8988T (cell line): ENCODE measurements around the gene MYO18B.

ENCODE experiments used
- DNase-seq: peaks from one replicate; pipeline ENCODE4 v3.0.0; 2011

Gene MYO18B

GRCh38 chr22:25712661-25713400 lies 29.2 kb upstream of the MYO18B start:
- no peak for DNase-seq

- no peak for DNase-seq
Observed at GRCh38 chr22:25714070-25714469, 27.9 kb upstream of the MYO18B start.

GRCh38 chr22:25714739-25715138 lies 27.2 kb upstream of the MYO18B start:
- no peak for DNase-seq

GRCh38 chr22:25716637-25717036 lies 25.4 kb upstream of the MYO18B start:
- DNase-seq = no peak

GRCh38 chr22:25718135-25718840 lies 23.7 kb upstream of the MYO18B start:
- no peak for DNase-seq

GRCh38 chr22:25722223-25722622 lies 19.8 kb upstream of the MYO18B start:
- no peak for DNase-seq

- DNase-seq = no peak
Observed at GRCh38 chr22:25722626-25723025, 19.4 kb upstream of the MYO18B start.

- no peak for DNase-seq
Observed at GRCh38 chr22:25726241-25726640, 15.7 kb upstream of the MYO18B start.

GRCh38 chr22:25728071-25728470 lies 13.9 kb upstream of the MYO18B start:
- DNase-seq = no peak

GRCh38 chr22:25729016-25729995 lies 12.7 kb upstream of the MYO18B start:
- DNase-seq = no peak

GRCh38 chr22:25735650-25736049 lies 6.3 kb upstream of the MYO18B start:
- DNase-seq = no peak

GRCh38 chr22:25736378-25737011 lies 5.5 kb upstream of the MYO18B start:
- no peak for DNase-seq

GRCh38 chr22:25739659-25740344 lies 2.2 kb upstream of the MYO18B start:
- no peak for DNase-seq

GRCh38 chr22:25742918-25743708 lies 1.1 kb downstream of the MYO18B start:
- DNase-seq = no peak

GRCh38 chr22:25744694-25745093 lies 2.7 kb downstream of the MYO18B start:
- DNase-seq = no peak

- no peak for DNase-seq
Observed at GRCh38 chr22:25745341-25746011, 3.5 kb downstream of the MYO18B start.

GRCh38 chr22:25746012-25746373 lies 4.0 kb downstream of the MYO18B start:
- DNase-seq = no peak

- DNase-seq = no peak
Observed at GRCh38 chr22:25747245-25747944, 5.4 kb downstream of the MYO18B start.

- no peak for DNase-seq
Observed at GRCh38 chr22:25748140-25748539, 6.2 kb downstream of the MYO18B start.

GRCh38 chr22:25748704-25749103 lies 6.7 kb downstream of the MYO18B start:
- DNase-seq = no peak
